ENCODE measurements around the gene FAM13C.

Gene FAM13C

GRCh38 chr10:59331661-59332060 is 30.7 kb downstream of the FAM13C start (continued):
- TF ChIP-seq ZNF518A (tag by site-specific recombination; conservative IDR thresholded peaks at IDR 0.05; ENCODE audit: low read depth) (no peak), FEZF1 (tag by site-specific recombination; IDR thresholded peaks at IDR 0.05) (no peak)

GRCh38 chr10:59325116-59325515 is 37.2 kb downstream of the FAM13C start:
- ChIA-PET POLR2A (no interaction called here), CTCF (interaction anchor here (0.6 kb wide), 2 partner anchors 11 to 58 kb away, joined by 3 read pairs; no protein-coding TSS in a partner anchor)
- no peaks in the 10 kb centered on the region for H3K4me1 ChIP-seq (ENCODE audit: control insufficient read depth, insufficient read depth, low read length)

GRCh38 chr10:59324597-59324996 is 37.8 kb downstream of the FAM13C start:
- H3K4me3 ChIP-seq (ENCODE audit: low read depth, low read length), result no peak overlapping the region
- ChIA-PET POLR2A (no interaction called here), CTCF (interaction anchor here (0.6 kb wide), 2 partner anchors 12 to 57 kb away, joined by 3 read pairs; no protein-coding TSS in a partner anchor)
- H3K27ac ChIP-seq (ENCODE audit: extremely low read depth, low read depth, low read length), result no peak overlapping the region
- no peaks in the 10 kb centered on the region for H3K4me1 ChIP-seq (ENCODE audit: control insufficient read depth, insufficient read depth, low read length)
- H3K9me3 ChIP-seq (ENCODE audit: control insufficient read depth, insufficient read depth, low read depth, low read length), result no peaks in the 10 kb centered on the region
- H3K36me3 ChIP-seq (ENCODE audit: control insufficient read depth in 2 of 2, insufficient read depth in 1 of 2, low read length in 2 of 2), result no peaks in the 10 kb centered on the region
- TF ChIP-seq ZNF692 (tag by site-specific recombination; IDR thresholded peaks at IDR 0.05), result no peak
- no peak for TF ChIP-seq KLF7 (tag by site-specific recombination; IDR thresholded peaks at IDR 0.05; ENCODE audit: borderline replicate concordance)
- TF ChIP-seq ZNF48 (tag by site-specific recombination; IDR thresholded peaks at IDR 0.05), result no peak
- TF ChIP-seq YY2 (tag by site-specific recombination; IDR thresholded peaks at IDR 0.05), result no peak
- TF ChIP-seq ZNF280C (tag by site-specific recombination; IDR thresholded peaks at IDR 0.05), result no peak
- TF ChIP-seq ZXDB (tag by site-specific recombination; IDR thresholded peaks at IDR 0.05), result no peak
- no peak for TF ChIP-seq SCRT1 (tag by site-specific recombination; IDR thresholded peaks at IDR 0.05; ENCODE audit: borderline replicate concordance)
- no peak for TF ChIP-seq ZNF202 (tag by site-specific recombination; IDR thresholded peaks at IDR 0.05; ENCODE audit: borderline replicate concordance)
- no peak for TF ChIP-seq ZNF76 (tag by site-specific recombination; IDR thresholded peaks at IDR 0.05; ENCODE audit: borderline replicate concordance, low read depth)

More at GRCh38 chr10:59325116-59325515, 37.2 kb downstream of the FAM13C start:
- H3K27ac ChIP-seq (ENCODE audit: extremely low read depth, low read depth, low read length), result no peak overlapping the region
- no peak overlapping the region for H3K4me3 ChIP-seq (ENCODE audit: low read depth, low read length)
- no peaks in the 10 kb centered on the region for H3K36me3 ChIP-seq (ENCODE audit: control insufficient read depth in 2 of 2, insufficient read depth in 1 of 2, low read length in 2 of 2)
- no peaks in the 10 kb centered on the region for H3K9me3 ChIP-seq (ENCODE audit: control insufficient read depth, insufficient read depth, low read depth, low read length)
- TF ChIP-seq ZNF639 (tag by site-specific recombination; IDR thresholded peaks at IDR 0.05) (no peak), ZNF610 (tag by site-specific recombination; IDR thresholded peaks at IDR 0.05; ENCODE audit: borderline replicate concordance) (no peak), ZNF560 (tag by site-specific recombination; IDR thresholded peaks at IDR 0.05; ENCODE audit: borderline replicate concordance) (no peak), ZNF169 (tag by site-specific recombination; IDR thresholded peaks at IDR 0.05) (no peak), OVOL3 (tag by site-specific recombination; IDR thresholded peaks at IDR 0.05) (no peak), ZNF548 (tag by site-specific recombination; IDR thresholded peaks at IDR 0.05) (no peak), ZNF175 (tag by site-specific recombination; IDR thresholded peaks at IDR 0.05) (no peak), ZSCAN4 (tag by site-specific recombination; IDR thresholded peaks at IDR 0.05) (no peak), ZFP37 (tag by site-specific recombination; IDR thresholded peaks at IDR 0.05) (no peak), PRDM1 (tag by site-specific recombination; IDR thresholded peaks at IDR 0.05) (no peak), ZNF707 (tag by site-specific recombination; IDR thresholded peaks at IDR 0.05) (no peak), ZNF48 (tag by site-specific recombination; IDR thresholded peaks at IDR 0.05) (no peak), ZNF571 (tag by site-specific recombination; IDR thresholded peaks at IDR 0.05) (no peak), GLI4 (tag by site-specific recombination; IDR thresholded peaks at IDR 0.05) (no peak), ZNF792 (tag by site-specific recombination; IDR thresholded peaks at IDR 0.05) (no peak), ZNF138 (tag by site-specific recombination; IDR thresholded peaks at IDR 0.05; ENCODE audit: borderline replicate concordance) (no peak), ZNF391 (tag by site-specific recombination; IDR thresholded peaks at IDR 0.05; ENCODE audit: borderline replicate concordance, low read depth) (no peak), ZNF433 (tag by site-specific recombination; IDR thresholded peaks at IDR 0.05; ENCODE audit: low read depth) (no peak), TCF7L2 (IDR thresholded peaks at IDR 0.05; ENCODE audit: borderline replicate concordance, low read depth, low read length) (no peak), HOXD13 (CRISPR knock-in tag; IDR thresholded peaks at IDR 0.05; ENCODE audit: borderline replicate concordance) (no peak)

All from HEK293 (cell line).